Natural killer cell (primary cell): Measurements from ENCODE around the gene CD164. TPM values are rescaled to one million over a fixed set of nuclear protein-coding genes. Genes with fewer than 3 reads are reported as not detected.

ENCODE experiments used
- ATAC-seq, 3 donors: fragments of 150-1000 bp in 2 of 3; fragments of 200-7000 bp in 1 of 3; cut with Tn5 transposase; 1 replicate in 1 of 3; 2 replicates in 2 of 3; pipeline ENCODE4 v1.10.0; 2021; ENCODE audit warnings: mild to moderate bottlenecking in 2 of 3, moderate library complexity in 2 of 3
- DNase-seq, 2 donors: peaks; one replicate each; pipeline versions ENCODE4 v3.0.0 to v3.0.0-alpha.2; 2013 to 2021; ENCODE audit warnings: mixed read lengths in 1 of 2
- H3K27ac ChIP-seq: one replicate; pipeline ENCODE4 v1.5.1; 2013; ENCODE audit warnings: mild to moderate bottlenecking, low read length
- H3K27me3 ChIP-seq: one replicate; pipeline ENCODE4 v1.6.1; 2013; ENCODE audit warnings: low read length; ENCODE audit not compliant: control insufficient read depth, insufficient read depth
- H3K36me3 ChIP-seq: one replicate; pipeline ENCODE4 v1.6.1; 2013; ENCODE audit warnings: low read length; ENCODE audit not compliant: control insufficient read depth, insufficient read depth
- H3K4me1 ChIP-seq: one replicate; pipeline ENCODE4 v1.6.1; 2013; ENCODE audit warnings: low read length; ENCODE audit not compliant: control insufficient read depth, insufficient read depth
- H3K4me3 ChIP-seq: one replicate; pipeline ENCODE4 v1.5.1; 2013; ENCODE audit warnings: low read length
- H3K9me3 ChIP-seq: one replicate; pipeline ENCODE4 v1.6.1; 2013; ENCODE audit warnings: low read length; ENCODE audit not compliant: control insufficient read depth, insufficient read depth
- H3K27ac Mint-ChIP-seq, 2 donors: one replicate each; pipeline ENCODE4 v1.8.0; 2022; ENCODE audit warnings: mild to moderate bottlenecking in 2 of 2, mixed read lengths in 2 of 2, moderate library complexity in 1 of 2
- H3K27me3 Mint-ChIP-seq, 2 donors: one replicate each; pipeline ENCODE4 v1.8.0; 2022; ENCODE audit warnings: low read depth in 2 of 2, mixed read lengths in 2 of 2
- H3K36me3 Mint-ChIP-seq: one replicate; pipeline ENCODE4 v1.8.0; 2022; ENCODE audit warnings: mixed read lengths
- H3K4me1 Mint-ChIP-seq, 2 donors: one replicate each; pipeline ENCODE4 v1.8.0; 2022; ENCODE audit warnings: mixed read lengths in 2 of 2
- H3K4me3 Mint-ChIP-seq: one replicate; pipeline ENCODE4 v1.8.0; 2022; ENCODE audit warnings: mild to moderate bottlenecking, moderate library complexity, mixed read lengths
- H3K9me3 Mint-ChIP-seq, 2 donors: one replicate each; pipeline ENCODE4 v1.8.0; 2022; ENCODE audit warnings: mixed read lengths in 2 of 2
- CTCF ChIP-seq: fragments of 200-600 bp; IDR thresholded peaks from one replicate; pipeline ENCODE4 v1.8.0; 2022; ENCODE audit warnings: antibody characterized with exemption
- WGBS: methylation state at CpG from one replicate; pipeline ENCODE4 v1.1.7; 2013; ENCODE audit warnings: missing lambda C conversion rate; ENCODE audit not compliant: insufficient coverage; 5-methylcytosine and 5-hydroxymethylcytosine counted together
- intact Hi-C: fragments of 100-400 bp; cut with micrococcal nuclease; formaldehyde crosslinking; loops from one replicate; pipeline ENCODE4 v1.14.2; 2022
- total RNA-seq, 4 donors: library from RNA; stranded (reverse); fragments of 120-200 nt in 1 of 4; gene quantifications; one replicate each; pipeline versions ENCODE4 v1.2.3 to v1.2.4, GENCODE V29; 2013 to 2022

CD164 gene
- 100 to 1,000 TPM; 352 to 457 (median 427) TPM for total RNA-seq
- total RNA-seq (2013), result 413 TPM

GRCh38 chr6:109381747-109382575 is at the start of gene CD164:
Gene CD164, minus strand, starts transcription at chr6:109382467. Its CDS starts 89 bp downstream, at chr6:109382378.
- no peaks in the 10 kb centered on the region for H3K9me3 ChIP-seq
- H3K4me3 Mint-ChIP-seq, result peak within 1 kb of the TSS; percentile 96
- no peaks in the 10 kb centered on the region for H3K9me3 Mint-ChIP-seq
- intact Hi-C loops, result loop anchor here (1.0 to 10.0 kb wide), 10 partner anchors 101 to 1560 kb away; partner anchors contain the start of genes CDK19, CEP57L1, SCML4 and SNX3
- no peaks in the 10 kb centered on the region for H3K27me3 ChIP-seq
- DNase-seq, result peak; percentile 80 to 98
- WGBS, result under 1% methylated on average over 93 of the region's 93 CpGs
- H3K27me3 Mint-ChIP-seq, result no peaks in the 10 kb centered on the region
- H3K4me1 Mint-ChIP-seq, result peaks cover 64 to 70% of the 10 kb centered on the region in 2 donors
- peak within 1 kb of the TSS; percentile 88 to 98 for H3K27ac Mint-ChIP-seq
- H3K4me1 ChIP-seq, result peaks cover 15% of the 10 kb centered on the region
- peak within 1 kb of the TSS; percentile 95 for H3K4me3 ChIP-seq
- peak within 1 kb of the TSS; percentile 93 for H3K27ac ChIP-seq
- H3K36me3 ChIP-seq, result peaks cover 13% of the 10 kb centered on the region
- no peak for TF ChIP-seq CTCF
- no peaks in the 10 kb centered on the region for H3K36me3 Mint-ChIP-seq
- ATAC-seq, result peak; percentile 63 to 83 (median 63)

GRCh38 chr6:109429496-109429895 is 47.2 kb upstream of the CD164 start:
- Mint-ChIP-seq H3K4me3 (no peak overlapping the region), H3K9me3 (no peaks in the 10 kb centered on the region), H3K27me3 (no peaks in the 10 kb centered on the region), H3K4me1 (no peaks in the 10 kb centered on the region), H3K36me3 (no peaks in the 10 kb centered on the region), H3K27ac (no peak overlapping the region)
- Histone ChIP-seq H3K4me3 (no peak overlapping the region), H3K27me3 (no peaks in the 10 kb centered on the region), H3K9me3 (no peaks in the 10 kb centered on the region), H3K27ac (no peak overlapping the region), H3K4me1 (no peaks in the 10 kb centered on the region), H3K36me3 (no peaks in the 10 kb centered on the region)
- no peak for ATAC-seq
- no peak for DNase-seq
- intact Hi-C loops, result no loop called here
- TF ChIP-seq CTCF, result no peak
- WGBS, result 98% methylated on average over 3 of the region's 3 CpGs

DNA sequence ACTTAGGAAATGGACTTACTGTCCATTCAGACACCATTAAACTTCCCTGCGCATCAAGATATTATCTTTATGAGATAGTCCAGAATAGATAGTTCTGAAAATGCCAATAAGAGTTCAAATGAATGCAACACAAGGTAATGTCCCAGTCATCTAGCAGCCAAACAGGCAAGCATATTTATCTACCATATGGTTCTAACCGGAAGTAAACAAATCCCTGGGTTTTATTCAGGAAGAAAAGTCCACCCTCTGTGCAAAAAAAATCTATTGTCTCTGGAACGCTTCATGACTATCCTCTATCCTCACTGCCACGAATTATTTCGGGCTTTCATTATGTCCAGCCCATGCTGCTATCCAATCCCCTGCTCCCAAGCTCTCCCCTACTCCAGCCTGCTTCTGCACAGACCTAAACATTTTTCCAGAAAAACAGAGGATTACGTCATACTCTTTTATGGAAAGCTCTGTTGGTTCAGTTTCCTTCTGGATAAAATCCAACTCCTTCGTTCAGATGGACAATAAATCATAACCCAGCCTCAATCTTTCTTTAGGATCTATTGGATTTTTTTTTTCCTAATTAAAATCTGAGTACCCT is 46.7 kb upstream of the CD164 start:
- Histone ChIP-seq H3K4me1 (no peaks in the 10 kb centered on the region), H3K4me3 (no peak overlapping the region), H3K27ac (no peak overlapping the region), H3K27me3 (no peaks in the 10 kb centered on the region), H3K9me3 (no peaks in the 10 kb centered on the region), H3K36me3 (no peaks in the 10 kb centered on the region)
- Mint-ChIP-seq H3K27me3 (no peaks in the 10 kb centered on the region), H3K36me3 (no peaks in the 10 kb centered on the region), H3K4me3 (no peak overlapping the region), H3K9me3 (no peaks in the 10 kb centered on the region), H3K27ac (no peak overlapping the region), H3K4me1 (no peaks in the 10 kb centered on the region)
- no peak for DNase-seq
- no peak for TF ChIP-seq CTCF
- intact Hi-C loops, result no loop called here
- 86% methylated on average over 6 of the region's 7 CpGs for WGBS
- ATAC-seq, result no peak
